HepG2 (cell line): ENCODE data around the gene PREX1. TPM values are rescaled to one million over a fixed set of nuclear protein-coding genes. Genes with fewer than 3 reads are reported as not detected.

Source experiments
- ATF3 ChIP-seq: sonication (generic); formaldehyde crosslinking; IDR thresholded peaks from 2 replicates; pipeline ENCODE4 v1.4.0; 2020; ENCODE audit warnings: missing genetic modification reagents
- ATF5 ChIP-seq: sonication (generic); formaldehyde crosslinking; IDR thresholded peaks from 2 replicates; pipeline ENCODE4 v1.4.0; 2020; ENCODE audit warnings: mild to moderate bottlenecking, low read depth, missing genetic modification reagents
- CREB3 ChIP-seq: sonication (generic); formaldehyde crosslinking; IDR thresholded peaks from 2 replicates; pipeline ENCODE4 v1.5.0; 2020; ENCODE audit warnings: missing genetic modification reagents
- E2F2 ChIP-seq: sonication (generic); formaldehyde crosslinking; IDR thresholded peaks from 2 replicates; pipeline ENCODE4 v1.4.0; 2020; ENCODE audit warnings: missing genetic modification reagents, borderline replicate concordance
- FIP1L1 ChIP-seq: fragments of 200-400 bp; formaldehyde crosslinking; IDR thresholded peaks from 2 replicates; pipeline ENCODE4 v1.6.1; 2018; ENCODE audit warnings: low read depth, mild to moderate bottlenecking, low read length, moderate library complexity, borderline replicate concordance; ENCODE audit not compliant: insufficient read depth
- FOXK1 ChIP-seq: sonication (generic); formaldehyde crosslinking; IDR thresholded peaks from 2 replicates; pipeline ENCODE4 v1.4.0; 2020; ENCODE audit warnings: low read depth, missing genetic modification reagents, borderline replicate concordance
- GATAD1 ChIP-seq: IDR thresholded peaks from 2 replicates; pipeline ENCODE4 v1.6.1; 2016; ENCODE audit warnings: missing genetic modification reagents, missing compliant biosample characterization
- JUNB ChIP-seq: sonication (generic); formaldehyde crosslinking; IDR thresholded peaks from 2 replicates; pipeline ENCODE4 v1.8.0; 2022; ENCODE audit warnings: missing genetic modification reagents, mild to moderate bottlenecking, borderline replicate concordance
- NFYC ChIP-seq: IDR thresholded peaks from 2 replicates; pipeline ENCODE4 v1.6.1; 2016; ENCODE audit warnings: missing genetic modification reagents, missing compliant biosample characterization
- NRL ChIP-seq: sonication (generic); formaldehyde crosslinking; IDR thresholded peaks from 2 replicates; pipeline ENCODE4 v1.5.0; 2020; ENCODE audit warnings: missing genetic modification reagents, mild to moderate bottlenecking, moderate library complexity, borderline replicate concordance
- PAX8 ChIP-seq: sonication (generic); formaldehyde crosslinking; IDR thresholded peaks from 2 replicates; pipeline ENCODE4 v1.8.0; 2022; ENCODE audit warnings: mild to moderate bottlenecking, missing genetic modification reagents, borderline replicate concordance
- SIN3B ChIP-seq: fragments of 150-350 bp; IDR thresholded peaks from 2 replicates; pipeline ENCODE4 v1.6.1; 2014; ENCODE audit warnings: low read length
- SMC3 ChIP-seq: IDR thresholded peaks from 2 replicates; pipeline ENCODE4 v1.6.1; 2011; ENCODE audit warnings: low read length, improper control_type of control experiment
- SNRNP70 ChIP-seq: fragments of 200-400 bp; formaldehyde crosslinking; IDR thresholded peaks from 2 replicates; pipeline ENCODE4 v1.6.1; 2017; ENCODE audit warnings: mild to moderate bottlenecking, low read depth, low read length, moderate library complexity
- SSRP1 ChIP-seq: IDR thresholded peaks from 2 replicates; pipeline ENCODE4 v1.6.1; 2016; ENCODE audit warnings: control low read depth
- THYN1 ChIP-seq: sonication (generic); formaldehyde crosslinking; IDR thresholded peaks from 2 replicates; pipeline ENCODE4 v1.8.1; 2023; ENCODE audit warnings: low read depth, mild to moderate bottlenecking, moderate library complexity, missing genetic modification reagents, borderline replicate concordance
- TMF1 ChIP-seq: sonication (generic); formaldehyde crosslinking; IDR thresholded peaks from 2 replicates; pipeline ENCODE4 v1.8.1; 2022; ENCODE audit warnings: low read depth, missing genetic modification reagents
- ZMYM2 ChIP-seq: sonication (generic); formaldehyde crosslinking; IDR thresholded peaks from 2 replicates; pipeline ENCODE4 v1.8.0; 2022; ENCODE audit warnings: mild to moderate bottlenecking, missing genetic modification reagents
- ZNF562 ChIP-seq: sonication (generic); formaldehyde crosslinking; IDR thresholded peaks from 2 replicates; pipeline ENCODE4 v1.8.0; 2022; ENCODE audit warnings: missing genetic modification reagents, borderline replicate concordance
- ZNF597 ChIP-seq: sonication (generic); formaldehyde crosslinking; IDR thresholded peaks from 2 replicates; pipeline ENCODE4 v1.5.0; 2020; ENCODE audit warnings: missing genetic modification reagents
- ZNF674 ChIP-seq: sonication (generic); formaldehyde crosslinking; IDR thresholded peaks from 2 replicates; pipeline ENCODE4 v1.5.0; 2020; ENCODE audit warnings: low read depth, mild to moderate bottlenecking, missing genetic modification reagents
- ZNF790 ChIP-seq: sonication (generic); formaldehyde crosslinking; IDR thresholded peaks from 2 replicates; pipeline ENCODE4 v1.8.0; 2022; ENCODE audit warnings: missing genetic modification reagents, mild to moderate bottlenecking, borderline replicate concordance
- ZSCAN5A ChIP-seq: sonication (generic); formaldehyde crosslinking; IDR thresholded peaks from 2 replicates; pipeline ENCODE4 v1.8.0; 2022; ENCODE audit warnings: mild to moderate bottlenecking, missing genetic modification reagents, borderline replicate concordance
- polyA plus RNA-seq, 8 experiments: library from polyadenylated mRNA; depleted of rRNA in 3 of 8; stranded (reverse) in 7 of 8; unstranded in 1 of 8; fragments of >200 nt; fragmentation: Illumina TruSeq in 4 of 8; extraction: Trizol in 4 of 8; gene quantifications; 2 replicates each; pipeline versions ENCODE4 v1.2.1 to v1.2.3, GENCODE V29; 2011 to 2016; ENCODE audit warnings: low read depth in 4 of 8, missing spikeins in 1 of 8, mixed read lengths in 1 of 8; ENCODE audit not compliant: insufficient read depth in 1 of 8
- total RNA-seq, 5 experiments: library from RNA; depleted of rRNA; stranded (reverse); fragments of >200 nt; fragmentation: Illumina TruSeq; extraction: Trizol; gene quantifications; 2 replicates each; pipeline ENCODE4 v1.2.3, GENCODE V29; 2016; ENCODE audit warnings: low read depth in 1 of 5

PREX1 gene
- total and polyA plus RNA-seq, 2 of the 13 experiments (the other 11 are each of a cell fraction or from before 2014, with no cell fraction given) = 0.02 to 0.04 TPM

GRCh38 chr20:48723308-48724264 lies 104.2 kb downstream of the PREX1 start (continued):
- TF ChIP-seq ATF3 (CRISPR knock-in tag) (no peak), NRL (CRISPR knock-in tag) (peak; percentile 13; the same call in 1 of the 2 replicates), ATF5 (CRISPR knock-in tag) (no peak; the same call in 1 of the 2 replicates), E2F2 (CRISPR knock-in tag) (no peak; the same call in 1 of the 2 replicates), SSRP1 (no peak), ZNF562 (CRISPR knock-in tag) (no peak), SNRNP70 (no peak), TMF1 (CRISPR knock-in tag) (peak; percentile 76; the same call in 1 of the 2 replicates), FIP1L1 (no peak), FOXK1 (CRISPR knock-in tag) (peak; percentile 41; the same call in 1 of the 2 replicates), SIN3B (no peak), JUNB (no peak), NFYC (CRISPR knock-in tag) (0 out of 2 replicates have a peak, but pooled peaks have one; percentile 25), GATAD1 (CRISPR knock-in tag) (no peak), ZNF790 (CRISPR knock-in tag) (peak; percentile 67; the same call in 1 of the 2 replicates), THYN1 (CRISPR knock-in tag) (no peak), ZNF597 (no peak), CREB3 (CRISPR knock-in tag) (no peak), ZNF674 (CRISPR knock-in tag) (no peak), ZMYM2 (CRISPR knock-in tag) (peak; percentile 69), ZSCAN5A (no peak), PAX8 (CRISPR knock-in tag) (peak; percentile 32; the same call in 1 of the 2 replicates), SMC3 (peak; percentile 58)
